PC-9 (cell line): ENCODE data around the gene SHISA6.

ENCODE experiments used
- EZH2 ChIP-seq: fragments of 200-600 bp; sonication (generic); IDR thresholded peaks from 2 replicates; pipeline ENCODE4 v1.8.0; 2017; ENCODE audit warnings: antibody characterized with exemption, low read depth
- TF ChIP-seq, protein P1 (sequence below): fragments of 200-600 bp; sonication (generic); conservative IDR thresholded peaks from 2 replicates; pipeline ENCODE4 v1.6.1; 2017; ENCODE audit warnings: mixed run types, antibody characterized with exemption, mild to moderate bottlenecking, moderate library complexity

DNA sequence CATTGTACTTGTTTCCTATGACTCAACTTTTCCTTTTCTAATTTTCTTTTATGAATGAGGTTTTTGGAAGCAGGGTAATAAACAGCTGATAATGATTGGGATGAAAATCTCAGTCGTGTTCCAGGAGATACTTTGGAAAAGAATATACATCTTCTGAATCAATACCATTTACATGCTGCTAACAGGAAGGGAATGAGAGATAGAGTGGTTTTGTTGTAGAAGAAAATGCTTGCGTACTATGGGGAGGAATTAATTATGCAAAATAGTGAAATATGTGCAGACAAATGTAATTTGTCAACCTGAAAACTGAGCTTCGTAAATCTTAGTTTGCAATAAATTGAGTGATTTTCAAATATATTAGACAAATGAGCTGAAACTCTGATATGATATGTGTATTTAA lies 24.0 kb upstream of the SHISA6 start:
- no peak for TF ChIP-seq EZH2
- TF ChIP-seq, protein P1, sequence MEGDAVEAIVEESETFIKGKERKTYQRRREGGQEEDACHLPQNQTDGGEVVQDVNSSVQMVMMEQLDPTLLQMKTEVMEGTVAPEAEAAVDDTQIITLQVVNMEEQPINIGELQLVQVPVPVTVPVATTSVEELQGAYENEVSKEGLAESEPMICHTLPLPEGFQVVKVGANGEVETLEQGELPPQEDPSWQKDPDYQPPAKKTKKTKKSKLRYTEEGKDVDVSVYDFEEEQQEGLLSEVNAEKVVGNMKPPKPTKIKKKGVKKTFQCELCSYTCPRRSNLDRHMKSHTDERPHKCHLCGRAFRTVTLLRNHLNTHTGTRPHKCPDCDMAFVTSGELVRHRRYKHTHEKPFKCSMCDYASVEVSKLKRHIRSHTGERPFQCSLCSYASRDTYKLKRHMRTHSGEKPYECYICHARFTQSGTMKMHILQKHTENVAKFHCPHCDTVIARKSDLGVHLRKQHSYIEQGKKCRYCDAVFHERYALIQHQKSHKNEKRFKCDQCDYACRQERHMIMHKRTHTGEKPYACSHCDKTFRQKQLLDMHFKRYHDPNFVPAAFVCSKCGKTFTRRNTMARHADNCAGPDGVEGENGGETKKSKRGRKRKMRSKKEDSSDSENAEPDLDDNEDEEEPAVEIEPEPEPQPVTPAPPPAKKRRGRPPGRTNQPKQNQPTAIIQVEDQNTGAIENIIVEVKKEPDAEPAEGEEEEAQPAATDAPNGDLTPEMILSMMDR, result no peak
